Transverse colon (tissue), 4 donors: ENCODE results near the gene SPRR2B. TPM values are rescaled to one million over a fixed set of nuclear protein-coding genes. Genes with fewer than 3 reads are reported as not detected.
"Not testable (repeated sequence)": the region's sequence is repeated elsewhere in the genome, so short reads cannot be mapped to it uniquely, and the experiment has no call there.

ENCODE experiments used
- DNase-seq: peaks from one replicate; pipeline ENCODE4 v3.0.0-alpha.2; 2019
- H3K27ac ChIP-seq, 4 donors: fragments of 200-600 bp; sonication (generic); 2 replicates each; pipeline ENCODE4 v1.5.1; 2016 to 2018; ENCODE audit warnings: inconsistent platforms in 4 of 4
- H3K27me3 ChIP-seq: fragments of 200-600 bp; sonication (generic); 2 replicates; pipeline ENCODE4 v1.5.1; 2017; ENCODE audit warnings: inconsistent platforms
- H3K36me3 ChIP-seq, 4 donors: fragments of 200-600 bp; sonication (generic); 2 replicates each; pipeline ENCODE4 v1.5.1; 2017 to 2019; ENCODE audit warnings: inconsistent platforms in 4 of 4
- H3K4me1 ChIP-seq, 4 donors: fragments of 200-600 bp; sonication (generic); 2 replicates each; pipeline ENCODE4 v1.5.1; 2017 to 2020; ENCODE audit warnings: inconsistent platforms in 4 of 4
- H3K4me3 ChIP-seq, 4 donors: fragments of 200-600 bp; sonication (generic); 1 replicate in 1 of 4; 2 replicates in 3 of 4; pipeline versions ENCODE4 v1.5.1 to v1.6.1; 2017 to 2019; ENCODE audit warnings: inconsistent platforms in 4 of 4
- H3K9me3 ChIP-seq, 2 donors: fragments of 200-600 bp; sonication (generic); 2 replicates each; pipeline ENCODE4 v1.5.1; 2017 to 2019; ENCODE audit warnings: inconsistent platforms in 2 of 2
- EP300 ChIP-seq: sonication (generic); formaldehyde crosslinking; IDR thresholded peaks from one replicate; pipeline ENCODE4 v1.6.1; 2017; ENCODE audit warnings: antibody characterized with exemption, low read depth
- POLR2A ChIP-seq: fragments of 450-650 bp; IDR thresholded peaks from one replicate; pipeline ENCODE4 v1.6.1; 2016; ENCODE audit warnings: antibody characterized with exemption, mild to moderate bottlenecking, moderate library complexity
- POLR2AphosphoS5 ChIP-seq, 3 donors: sonication (generic); formaldehyde crosslinking; IDR thresholded peaks; one replicate each; pipeline ENCODE4 v1.6.1; 2016; ENCODE audit warnings: antibody characterized with exemption in 3 of 3
- WGBS, 2 donors: methylation state at CpG; one replicate each; pipeline ENCODE4 v1.1.5; 2018; ENCODE audit warnings: low coverage in 1 of 2; 5-methylcytosine and 5-hydroxymethylcytosine counted together
- in situ Hi-C, 4 donors: fragments of 200-750 bp; cut with MboI; loops; one replicate each; pipeline versions ENCODE4 v1.15.0 to v1.15.1; 2017; ENCODE audit warnings: low sequenced_read_pairs in 3 of 4, low pct_ligation_motif_present in 1 of 4, low pct_unique_long_range_greater_than_20kb in 1 of 4
- intact Hi-C: fragments of 100-400 bp; cut with DNase I; formaldehyde crosslinking; loops from one replicate; pipeline ENCODE4 v1.15.1; 2023; ENCODE audit warnings: low total_unique reads
- small RNA-seq, 4 donors: library from RNA; depleted of rRNA; stranded (forward); fragments of <200 nt; gene quantifications; one replicate each; pipeline ENCODE3, GENCODE V24; 2016
- total RNA-seq, 4 donors: library from RNA; depleted of rRNA; stranded (reverse); fragments of >200 nt; gene quantifications; one replicate each; pipeline ENCODE4 v1.1.0, GENCODE V29; 2016
- TF ChIP-seq, protein P1 (sequence below), 5 experiments: fragments of 200-600 bp in 3 of 5; fragments of 450-650 bp in 2 of 5; sonication (generic) in 3 of 5; IDR thresholded peaks; 1 replicate in 2 of 5; 2 replicates in 3 of 5; pipeline ENCODE4 v1.5.1; 2016 to 2017; ENCODE audit warnings: antibody characterized with exemption in 5 of 5, inconsistent platforms in 3 of 5, mild to moderate bottlenecking in 2 of 5, moderate library complexity in 1 of 5

SPRR2B gene
- total RNA-seq, 4 donors from 2014 or later: not detected

GRCh38 chr1:153024413-153024812 lies 47.0 kb downstream of the SPRR2B start:
- no peak overlapping the region for H3K4me3 ChIP-seq
- intact Hi-C loops: no loop called here
- in situ Hi-C loops: no loop called here

GRCh38 chr1:153023109-153023508 lies 48.3 kb downstream of the SPRR2B start:
- no peak overlapping the region for H3K27ac ChIP-seq
- H3K9me3 ChIP-seq: no peaks in the 10 kb centered on the region
- no peak overlapping the region for H3K4me3 ChIP-seq
- H3K27me3 ChIP-seq: no peaks in the 10 kb centered on the region
- in situ Hi-C loops (no loop called here), intact Hi-C loops (no loop called here)
- no peak for DNase-seq
- WGBS, 2 donors: 90 to 92% methylated on average over 2 to 7 of the region's 7 CpGs
- H3K4me1 ChIP-seq: no peaks in the 10 kb centered on the region
- TF ChIP-seq, protein P1, sequence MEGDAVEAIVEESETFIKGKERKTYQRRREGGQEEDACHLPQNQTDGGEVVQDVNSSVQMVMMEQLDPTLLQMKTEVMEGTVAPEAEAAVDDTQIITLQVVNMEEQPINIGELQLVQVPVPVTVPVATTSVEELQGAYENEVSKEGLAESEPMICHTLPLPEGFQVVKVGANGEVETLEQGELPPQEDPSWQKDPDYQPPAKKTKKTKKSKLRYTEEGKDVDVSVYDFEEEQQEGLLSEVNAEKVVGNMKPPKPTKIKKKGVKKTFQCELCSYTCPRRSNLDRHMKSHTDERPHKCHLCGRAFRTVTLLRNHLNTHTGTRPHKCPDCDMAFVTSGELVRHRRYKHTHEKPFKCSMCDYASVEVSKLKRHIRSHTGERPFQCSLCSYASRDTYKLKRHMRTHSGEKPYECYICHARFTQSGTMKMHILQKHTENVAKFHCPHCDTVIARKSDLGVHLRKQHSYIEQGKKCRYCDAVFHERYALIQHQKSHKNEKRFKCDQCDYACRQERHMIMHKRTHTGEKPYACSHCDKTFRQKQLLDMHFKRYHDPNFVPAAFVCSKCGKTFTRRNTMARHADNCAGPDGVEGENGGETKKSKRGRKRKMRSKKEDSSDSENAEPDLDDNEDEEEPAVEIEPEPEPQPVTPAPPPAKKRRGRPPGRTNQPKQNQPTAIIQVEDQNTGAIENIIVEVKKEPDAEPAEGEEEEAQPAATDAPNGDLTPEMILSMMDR (IDR thresholded peaks at IDR 0.05): no peak
- TF ChIP-seq POLR2A (no peak), EP300 (no peak), POLR2AphosphoS5 (IDR thresholded peaks at IDR 0.05) (no peak)
- no peaks in the 10 kb centered on the region for H3K36me3 ChIP-seq

More at GRCh38 chr1:153024413-153024812, 47.0 kb downstream of the SPRR2B start:
- Histone ChIP-seq H3K4me1 (no peaks in the 10 kb centered on the region), H3K27ac (no peak overlapping the region), H3K9me3 (no peaks in the 10 kb centered on the region), H3K36me3 (no peaks in the 10 kb centered on the region), H3K27me3 (no peaks in the 10 kb centered on the region)
- DNase-seq: no peak
- WGBS, 2 donors: 78 to 85% methylated on average over 1 of the region's 1 CpG
- TF ChIP-seq EP300: no peak
- no peak for TF ChIP-seq POLR2A

GRCh38 chr1:153022340-153022739 lies 49.1 kb downstream of the SPRR2B start:
- in situ Hi-C loops, DNase-seq, H3K4me1 ChIP-seq, H3K27me3 ChIP-seq, H3K4me3 ChIP-seq, H3K27ac ChIP-seq, intact Hi-C loops, H3K36me3 ChIP-seq, H3K9me3 ChIP-seq: not testable (repeated sequence)
- WGBS, 2 donors: 62 to 68% methylated on average over 6 to 9 of the region's 9 CpGs

- intact Hi-C loops: not testable (repeated sequence)
These were observed 49.6 kb downstream of the SPRR2B start for GRCh38 chr1:153021829-153022228.

More at GRCh38 chr1:153021829-153022228, 49.6 kb downstream of the SPRR2B start:
- in situ Hi-C loops, H3K4me1 ChIP-seq, H3K36me3 ChIP-seq, H3K27ac ChIP-seq, H3K9me3 ChIP-seq, H3K27me3 ChIP-seq, H3K4me3 ChIP-seq, DNase-seq: not testable (repeated sequence)
- 17 to 45% methylated on average over 2 of the region's 2 CpGs for WGBS, 2 donors

Small RNA genes within 50 kb of the gene (small RNA-seq; reads per million reads assigned to genes)
- 0 reads per million in 4 donors for gene AL356867.1

Other genes starting within 250 kb of the SPRR2B start
- gene LCE1A, start 244.1 kb downstream of the SPRR2B start, total RNA-seq: not detected
- gene LCE6A, start 228.8 kb downstream of the SPRR2B start, total RNA-seq: not detected
- gene LCE7A, start 211.6 kb downstream of the SPRR2B start, total RNA-seq: not detected
- not detected for gene SMCP, start 193.3 kb downstream of the SPRR2B start, total RNA-seq
- gene IVL, start 163.1 kb downstream of the SPRR2B start, total RNA-seq: not detected
- gene SPRR5, start 124.4 kb downstream of the SPRR2B start, total RNA-seq: not detected
- not detected for gene SPRR4, start 101.0 kb downstream of the SPRR2B start, total RNA-seq
- gene SPRR1A, start 87.5 kb downstream of the SPRR2B start, total RNA-seq: not detected
- not detected for gene SPRR3, start 69.9 kb downstream of the SPRR2B start, total RNA-seq
- not detected for gene SPRR1B, start 40.4 kb downstream of the SPRR2B start, total RNA-seq
- not detected for gene SPRR2D, start 30.5 kb downstream of the SPRR2B start, total RNA-seq
- not detected for gene SPRR2A, start 14.1 kb downstream of the SPRR2B start, total RNA-seq
- gene SPRR2E, start 22.9 kb upstream of the SPRR2B start, total RNA-seq: not detected
- not detected for gene SPRR2F, start 41.9 kb upstream of the SPRR2B start, total RNA-seq
- gene SPRR2G, start 79.3 kb upstream of the SPRR2B start, total RNA-seq: not detected
- not detected for gene LELP1, start 131.8 kb upstream of the SPRR2B start, total RNA-seq
- gene PRR9, start 146.0 kb upstream of the SPRR2B start, total RNA-seq: not detected
- not detected for gene LORICRIN, start 188.1 kb upstream of the SPRR2B start, total RNA-seq
- not detected for gene PGLYRP3, start 241.3 kb upstream of the SPRR2B start, total RNA-seq